ENCODE data around the gene UQCRFS1.
"Not testable (repeated sequence)": the region's sequence is repeated elsewhere in the genome, so short reads cannot be mapped to it uniquely, and the experiment has no call there.

The UQCRFS1 gene

GRCh38 chr19:29214411-29214810, 1.5 kb upstream of the UQCRFS1 start:
- DNase-seq (ENCODE audit: low spot score) = no peak

- no peak for DNase-seq (ENCODE audit: low spot score)
Measured at GRCh38 chr19:29212356-29212647, 649 bp downstream of the UQCRFS1 start.

- DNase-seq (ENCODE audit: low spot score) = peak; percentile 45
Measured at GRCh38 chr19:29211562-29212355, 1.2 kb downstream of the UQCRFS1 start.

- not testable (repeated sequence) for DNase-seq (ENCODE audit: low spot score)
Measured at GRCh38 chr19:29211041-29211440, 1.9 kb downstream of the UQCRFS1 start.

- not testable (repeated sequence) for DNase-seq (ENCODE audit: low spot score)
Measured at GRCh38 chr19:29210502-29210901, 2.4 kb downstream of the UQCRFS1 start.

GRCh38 chr19:29207403-29208187, 5.4 kb downstream of the UQCRFS1 start:
- DNase-seq (ENCODE audit: low spot score) = not testable (repeated sequence)

- DNase-seq (ENCODE audit: low spot score) = no peak
Measured at GRCh38 chr19:29206453-29206852, 6.5 kb downstream of the UQCRFS1 start.

GRCh38 chr19:29202281-29202680, 10.7 kb downstream of the UQCRFS1 start:
- no peak for DNase-seq (ENCODE audit: low spot score)

- DNase-seq (ENCODE audit: low spot score) = peak; percentile 25
Measured at GRCh38 chr19:29201855-29202254, 11.1 kb downstream of the UQCRFS1 start.

GRCh38 chr19:29194658-29195057, 18.3 kb downstream of the UQCRFS1 start:
- DNase-seq (ENCODE audit: low spot score) = no peak

GRCh38 chr19:29193155-29193554, 19.8 kb downstream of the UQCRFS1 start:
- DNase-seq (ENCODE audit: low spot score) = no peak

GRCh38 chr19:29191005-29191404, 21.9 kb downstream of the UQCRFS1 start:
- DNase-seq (ENCODE audit: low spot score) = no peak

GRCh38 chr19:29189033-29189360, 24.0 kb downstream of the UQCRFS1 start:
- no peak for DNase-seq (ENCODE audit: low spot score)

GRCh38 chr19:29188289-29189032, 24.5 kb downstream of the UQCRFS1 start:
- DNase-seq (ENCODE audit: low spot score) = no peak

- DNase-seq (ENCODE audit: low spot score) = no peak
Measured at GRCh38 chr19:29187676-29188075, 25.3 kb downstream of the UQCRFS1 start.

GRCh38 chr19:29185427-29185826, 27.5 kb downstream of the UQCRFS1 start:
- no peak for DNase-seq (ENCODE audit: low spot score)

GRCh38 chr19:29176981-29177754, 35.8 kb downstream of the UQCRFS1 start:
- DNase-seq (ENCODE audit: low spot score) = no peak

- DNase-seq (ENCODE audit: low spot score) = no peak
Measured at GRCh38 chr19:29173896-29174295, 39.1 kb downstream of the UQCRFS1 start.

GRCh38 chr19:29172302-29172701, 40.6 kb downstream of the UQCRFS1 start:
- no peak for DNase-seq (ENCODE audit: low spot score)

- DNase-seq (ENCODE audit: low spot score) = no peak
Measured at GRCh38 chr19:29171525-29171924, 41.4 kb downstream of the UQCRFS1 start.

- DNase-seq (ENCODE audit: low spot score) = peak; percentile 1
Measured at GRCh38 chr19:29170554-29170953, 42.4 kb downstream of the UQCRFS1 start.

GRCh38 chr19:29162694-29163093, 50.3 kb downstream of the UQCRFS1 start:
- no peak for DNase-seq (ENCODE audit: low spot score)

Measured in RKO (cell line).